A673 (cell line): ENCODE measurements around the gene PPM1D.

Experiments
- CTCF ChIP-seq: fragments of 300-800, 200-600 bp; sonication (generic); conservative IDR thresholded peaks from 2 replicates; pipeline ENCODE4 v1.5.1; 2017; ENCODE audit warnings: low read depth, mild to moderate bottlenecking, antibody characterized with exemption, low read length, moderate library complexity, mixed read lengths
- EZH2 ChIP-seq: fragments of 200-600 bp; sonication (generic); IDR thresholded peaks from 2 replicates; pipeline ENCODE4 v1.6.1; 2017; ENCODE audit warnings: borderline replicate concordance, low read depth, mild to moderate bottlenecking, mixed read lengths, antibody characterized with exemption, low read length; ENCODE audit not compliant: poor library complexity, severe bottlenecking

GRCh38 chr17:60630352-60630751 is 30.4 kb downstream of the PPM1D start:
- TF ChIP-seq CTCF (no peak), EZH2 (no peak)
